ENCODE data around the gene BOLA2B. TPM values are rescaled to one million over a fixed set of nuclear protein-coding genes. Genes with fewer than 3 reads are reported as not detected.

BOLA2B gene
- polyA plus RNA-seq, 1 donor, result 24.3 TPM

Other genes starting within 250 kb of the BOLA2B start
- 61.2 TPM for gene TMEM219, start 231.6 kb downstream of the BOLA2B start, polyA plus RNA-seq (ENCODE audit: insufficient read length)
- 36.0 TPM for gene TAOK2, start 219.8 kb downstream of the BOLA2B start, polyA plus RNA-seq (ENCODE audit: insufficient read length)
- gene HIRIP3, start 198.0 kb downstream of the BOLA2B start, polyA plus RNA-seq (ENCODE audit: insufficient read length), result 16.4 TPM
- gene INO80E, start 197.4 kb downstream of the BOLA2B start, polyA plus RNA-seq (ENCODE audit: insufficient read length), result 43.7 TPM
- gene DOC2A, start 182.6 kb downstream of the BOLA2B start, polyA plus RNA-seq (ENCODE audit: insufficient read length), result 1.4 TPM
- gene C16orf92, start 170.5 kb downstream of the BOLA2B start, polyA plus RNA-seq (ENCODE audit: insufficient read length), result not detected
- 1.6 TPM for gene TLCD3B, start 162.4 kb downstream of the BOLA2B start, polyA plus RNA-seq (ENCODE audit: insufficient read length)
- gene ALDOA, start 127.9 kb downstream of the BOLA2B start, polyA plus RNA-seq (ENCODE audit: insufficient read length), result 2,997 TPM
- gene PPP4C, start 117.7 kb downstream of the BOLA2B start, polyA plus RNA-seq (ENCODE audit: insufficient read length), result 64.3 TPM
- gene TBX6, start 101.7 kb downstream of the BOLA2B start, polyA plus RNA-seq (ENCODE audit: insufficient read length), result 0.77 TPM
- gene YPEL3, start 97.5 kb downstream of the BOLA2B start, polyA plus RNA-seq (ENCODE audit: insufficient read length), result 42.8 TPM
- gene GDPD3, start 80.1 kb downstream of the BOLA2B start, polyA plus RNA-seq (ENCODE audit: insufficient read length), result 8.5 TPM
- 58.1 TPM for gene MAPK3, start 70.4 kb downstream of the BOLA2B start, polyA plus RNA-seq (ENCODE audit: insufficient read length)
- gene CORO1A, start 10.1 kb downstream of the BOLA2B start, polyA plus RNA-seq (ENCODE audit: insufficient read length), result 16.8 TPM
- gene SLX1A, start 209 bp upstream of the BOLA2B start, polyA plus RNA-seq (ENCODE audit: insufficient read length), result 17.2 TPM
- gene SULT1A3, start 5.6 kb upstream of the BOLA2B start, polyA plus RNA-seq (ENCODE audit: insufficient read length), result 4.5 TPM
- 15.5 TPM for gene NPIPB13, start 54.8 kb upstream of the BOLA2B start, polyA plus RNA-seq (ENCODE audit: insufficient read length)
- 34.3 TPM for gene CD2BP2, start 161.6 kb upstream of the BOLA2B start, polyA plus RNA-seq (ENCODE audit: insufficient read length)
- 40.8 TPM for gene TBC1D10B, start 176.8 kb upstream of the BOLA2B start, polyA plus RNA-seq (ENCODE audit: insufficient read length)
- gene MYL11, start 181.1 kb upstream of the BOLA2B start, polyA plus RNA-seq (ENCODE audit: insufficient read length), result 9,565 TPM
- gene SEPTIN1, start 188.9 kb upstream of the BOLA2B start, polyA plus RNA-seq (ENCODE audit: insufficient read length), result 3.2 TPM
- 7.0 TPM for gene ZNF48, start 201.8 kb upstream of the BOLA2B start, polyA plus RNA-seq (ENCODE audit: insufficient read length)
- 6.0 TPM for gene ZNF771, start 213.9 kb upstream of the BOLA2B start, polyA plus RNA-seq (ENCODE audit: insufficient read length)
- 28.4 TPM for gene DCTPP1, start 236.4 kb upstream of the BOLA2B start, polyA plus RNA-seq (ENCODE audit: insufficient read length)

Measured in hindlimb muscle (tissue), 1 donor.